Ectodermal cell (in vitro differentiated cells): ENCODE measurements around the gene SAMD11.

Experiments
- H3K27ac ChIP-seq: 2 replicates; pipeline ENCODE4 v1.7.0; 2013; ENCODE audit warnings: mild to moderate bottlenecking, low read depth, low read length; ENCODE audit not compliant: insufficient read depth, poor library complexity, severe bottlenecking
- H3K27me3 ChIP-seq: 2 replicates; pipeline ENCODE4 v1.7.0; 2013; ENCODE audit warnings: mild to moderate bottlenecking, low read length; ENCODE audit not compliant: insufficient read depth, control insufficient read depth, poor library complexity, severe bottlenecking
- H3K36me3 ChIP-seq: one replicate; pipeline ENCODE4 v1.7.0; 2013; ENCODE audit warnings: low read length; ENCODE audit not compliant: control insufficient read depth, insufficient read depth
- H3K4me1 ChIP-seq: one replicate; pipeline ENCODE4 v1.7.0; 2013; ENCODE audit warnings: low read length; ENCODE audit not compliant: control insufficient read depth, insufficient read depth
- H3K4me3 ChIP-seq: 2 replicates; pipeline ENCODE4 v1.7.0; 2013; ENCODE audit warnings: low read depth, low read length, control low read depth; ENCODE audit not compliant: insufficient read depth
- H3K9me3 ChIP-seq: 2 replicates; pipeline ENCODE4 v1.7.0; 2013; ENCODE audit warnings: mild to moderate bottlenecking, low read length, moderate library complexity; ENCODE audit not compliant: control insufficient read depth
- WGBS, 2 experiments: methylation state at CpG; one replicate each; pipeline ENCODE4 v1.1.7; 2013; ENCODE audit warnings: missing lambda C conversion rate in 2 of 2; 5-methylcytosine and 5-hydroxymethylcytosine counted together

The SAMD11 gene

GRCh38 chr1:905811-906599, 17.7 kb upstream of the SAMD11 start:
- WGBS, 2 experiments: 82 to 83% methylated on average over 13 of the region's 13 CpGs
- H3K36me3 ChIP-seq: no peaks in the 10 kb centered on the region
- no peaks in the 10 kb centered on the region for H3K4me1 ChIP-seq
- H3K9me3 ChIP-seq: no peaks in the 10 kb centered on the region
- no peak overlapping the region for H3K4me3 ChIP-seq
- no peak overlapping the region for H3K27ac ChIP-seq
- H3K27me3 ChIP-seq: peaks cover 80% of the 10 kb centered on the region

GRCh38 chr1:906600-907420, 16.9 kb upstream of the SAMD11 start:
- no peak overlapping the region for H3K27ac ChIP-seq
- H3K27me3 ChIP-seq: peaks cover 81% of the 10 kb centered on the region
- H3K36me3 ChIP-seq: no peaks in the 10 kb centered on the region
- no peaks in the 10 kb centered on the region for H3K9me3 ChIP-seq
- H3K4me3 ChIP-seq: no peak overlapping the region
- 58 to 63% methylated on average over 20 of the region's 20 CpGs for WGBS, 2 experiments
- H3K4me1 ChIP-seq: no peaks in the 10 kb centered on the region

- WGBS, 2 experiments: 80 to 81% methylated on average over 17 of the region's 17 CpGs
- no peaks in the 10 kb centered on the region for H3K4me1 ChIP-seq
- no peak overlapping the region for H3K4me3 ChIP-seq
- peaks cover 81% of the 10 kb centered on the region for H3K27me3 ChIP-seq
- H3K27ac ChIP-seq: no peak overlapping the region
- no peaks in the 10 kb centered on the region for H3K36me3 ChIP-seq
- no peaks in the 10 kb centered on the region for H3K9me3 ChIP-seq
These were observed 15.9 kb upstream of the SAMD11 start for GRCh38 chr1:907611-908451.

- Histone ChIP-seq H3K4me1 (no peaks in the 10 kb centered on the region), H3K9me3 (no peaks in the 10 kb centered on the region), H3K36me3 (no peaks in the 10 kb centered on the region), H3K4me3 (no peak overlapping the region), H3K27ac (no peak overlapping the region), H3K27me3 (peaks cover 80% of the 10 kb centered on the region)
- WGBS, 2 experiments: 80 to 84% methylated on average over 14 to 16 of the region's 16 CpGs
These were observed 15.1 kb upstream of the SAMD11 start for GRCh38 chr1:908661-909060.

GRCh38 chr1:909861-910310, 13.8 kb upstream of the SAMD11 start:
- Histone ChIP-seq H3K27me3 (peaks cover 81% of the 10 kb centered on the region), H3K4me1 (no peaks in the 10 kb centered on the region), H3K27ac (no peak overlapping the region), H3K9me3 (no peaks in the 10 kb centered on the region), H3K36me3 (no peaks in the 10 kb centered on the region), H3K4me3 (no peak overlapping the region)
- WGBS, 2 experiments: 78 to 81% methylated on average over 53 of the region's 53 CpGs

- whole genome bisulfite sequencing, 2 experiments: 80% methylated on average over 29 of the region's 29 CpGs
- H3K27me3 ChIP-seq: peaks cover 81% of the 10 kb centered on the region
These were observed 13.3 kb upstream of the SAMD11 start for GRCh38 chr1:910311-910880.

GRCh38 chr1:910881-911721, 12.6 kb upstream of the SAMD11 start:
- Histone ChIP-seq H3K27me3 (peaks cover 81% of the 10 kb centered on the region), H3K4me1 (no peaks in the 10 kb centered on the region)
- 85 to 86% methylated on average over 25 of the region's 25 CpGs for WGBS, 2 experiments

More at GRCh38 chr1:910311-910880, 13.3 kb upstream of the SAMD11 start:
- Histone ChIP-seq H3K36me3 (no peaks in the 10 kb centered on the region), H3K4me3 (no peak overlapping the region), H3K9me3 (no peaks in the 10 kb centered on the region), H3K27ac (no peak overlapping the region), H3K4me1 (no peaks in the 10 kb centered on the region)

GRCh38 chr1:911875-912739, 11.6 kb upstream of the SAMD11 start:
- WGBS, 2 experiments: 79 to 81% methylated on average over 15 of the region's 15 CpGs
- Histone ChIP-seq H3K4me3 (no peak overlapping the region), H3K9me3 (no peaks in the 10 kb centered on the region), H3K27me3 (peaks cover 81% of the 10 kb centered on the region), H3K4me1 (no peaks in the 10 kb centered on the region), H3K27ac (no peak overlapping the region), H3K36me3 (no peaks in the 10 kb centered on the region)

More at GRCh38 chr1:910881-911721, 12.6 kb upstream of the SAMD11 start:
- no peak overlapping the region for H3K4me3 ChIP-seq
- H3K36me3 ChIP-seq: no peaks in the 10 kb centered on the region
- H3K9me3 ChIP-seq: no peaks in the 10 kb centered on the region
- H3K27ac ChIP-seq: no peak overlapping the region
